Aortic smooth muscle cell (primary cell): ENCODE data around the gene DIRAS3. TPM values are rescaled to one million over a fixed set of nuclear protein-coding genes. Genes with fewer than 3 reads are reported as not detected.

ENCODE experiments used
- total RNA-seq: library from RNA; depleted of rRNA; stranded (reverse); fragments of >200 nt; gene quantifications from 2 replicates; pipeline ENCODE4 v1.2.3, GENCODE V29; 2014

DIRAS3 gene
- 0.99 and 1.3 TPM in 2 replicates for total RNA-seq

GRCh38 chr1:68049941-68050878 lies at the start of gene DIRAS3:
Gene DIRAS3, minus strand, starts transcription at chr1:68050627. Its CDS starts 3,330 bp downstream, at chr1:68047297.

Other genes starting within 250 kb of the DIRAS3 start
- 300 and 324 TPM in 2 replicates for gene GNG12, start 217.2 kb downstream of the DIRAS3 start, total RNA-seq
- 173 and 276 TPM in 2 replicates for gene WLS, start 181.9 kb upstream of the DIRAS3 start, total RNA-seq